NCI-H82 (cell line): ENCODE measurements around the gene LHPP.

Experiments
- DNase-seq: peaks from one replicate; lab custom pipeline; 2025; lab: John Stamatoyannopoulos, UW

The LHPP gene

DNA sequence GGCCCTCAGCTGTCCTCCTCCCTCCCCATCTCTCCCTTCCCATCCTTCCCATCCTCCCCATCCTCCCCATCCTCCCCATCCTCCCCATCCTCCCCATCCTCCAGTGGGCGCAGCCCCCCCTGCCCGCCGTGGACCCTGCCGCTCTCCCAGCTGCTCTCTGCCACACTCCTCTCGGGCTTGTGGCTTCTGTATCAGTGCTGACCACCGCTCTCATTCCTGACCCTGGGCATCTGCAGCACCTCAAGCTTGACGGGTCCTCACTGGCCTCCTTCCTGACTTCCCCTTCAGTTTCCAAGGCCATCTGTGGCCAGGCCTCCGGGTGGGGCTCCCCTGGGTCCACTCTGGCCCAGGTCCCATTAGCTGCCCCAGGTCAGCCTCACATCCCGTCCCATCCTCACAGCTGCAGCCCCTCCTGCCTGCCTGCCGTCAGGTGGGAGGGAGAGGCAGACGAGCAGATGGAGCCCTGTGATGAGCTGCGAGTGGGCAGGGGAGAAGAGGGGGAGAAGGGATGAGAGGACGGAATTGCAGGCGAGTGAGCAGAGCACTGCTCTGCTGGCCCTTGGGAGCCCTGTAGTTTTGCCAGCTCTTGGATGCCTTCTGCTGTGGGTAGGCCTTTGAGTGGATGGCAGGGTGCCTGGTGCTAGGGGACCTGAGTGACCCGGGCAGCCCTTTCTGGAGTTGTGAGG lies 35.7 kb downstream of the LHPP start:
- no peak for DNase-seq

- no peak for DNase-seq
Measured at GRCh38 chr10:124498056-124498455, 36.4 kb downstream of the LHPP start.

DNA sequence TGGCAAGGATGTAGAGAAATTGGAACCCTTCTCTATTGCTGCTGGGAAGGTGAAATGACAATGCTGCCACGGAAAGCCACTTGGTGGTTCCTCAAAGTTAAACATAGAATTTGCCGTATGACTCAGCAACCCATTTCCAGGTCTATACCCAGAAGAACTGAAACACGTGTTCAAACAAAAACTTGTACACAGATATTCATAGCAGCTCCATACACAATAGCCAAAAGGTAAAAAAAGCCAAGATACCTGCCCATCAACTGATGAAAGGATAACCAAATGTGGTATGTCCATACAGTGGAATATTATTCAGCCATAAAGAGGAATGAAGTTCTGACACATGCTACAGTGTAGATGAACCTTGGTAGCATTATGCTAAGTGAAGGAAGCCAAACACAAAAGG lies 39.1 kb downstream of the LHPP start:
- DNase-seq: no peak

DNA sequence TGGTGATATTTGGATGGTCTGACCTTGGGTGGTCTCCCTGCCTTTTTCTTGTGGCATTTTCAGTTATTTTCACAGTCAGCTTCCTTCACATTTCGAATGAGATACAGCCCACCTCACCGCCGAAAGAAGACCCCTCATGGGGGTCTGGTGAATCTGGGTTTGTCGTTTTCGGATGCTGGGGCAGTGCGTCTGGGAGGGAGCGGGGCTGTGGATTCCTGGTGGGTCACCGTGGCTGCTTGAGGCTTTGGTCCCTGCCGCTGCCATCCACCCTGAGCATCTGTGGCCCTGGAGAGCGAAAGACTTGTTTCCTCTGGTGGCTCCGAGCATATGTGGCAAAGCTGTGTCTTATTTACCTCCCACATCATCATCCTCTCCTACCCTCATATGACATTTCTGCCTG lies 43.1 kb downstream of the LHPP start:
- DNase-seq: no peak

DNA sequence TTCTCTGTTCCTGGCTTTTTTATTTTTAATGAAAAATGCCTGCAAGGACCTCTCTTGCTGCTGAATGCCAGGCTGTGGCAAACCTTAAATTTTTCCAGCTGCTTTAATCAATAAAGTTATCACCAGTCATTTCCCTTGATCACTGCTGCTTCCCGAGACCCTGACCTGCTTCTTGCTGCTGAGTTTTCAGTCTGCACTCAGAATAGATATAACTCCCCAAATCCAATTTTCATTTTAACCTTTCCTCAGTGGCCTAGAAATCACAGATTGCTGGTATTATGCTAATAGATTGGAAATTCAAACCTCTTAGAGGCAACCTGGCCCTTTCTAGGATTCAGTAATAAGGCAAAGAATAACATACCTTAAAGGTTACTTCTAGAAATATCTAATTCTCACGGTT lies 43.7 kb downstream of the LHPP start:
- DNase-seq: no peak

DNA sequence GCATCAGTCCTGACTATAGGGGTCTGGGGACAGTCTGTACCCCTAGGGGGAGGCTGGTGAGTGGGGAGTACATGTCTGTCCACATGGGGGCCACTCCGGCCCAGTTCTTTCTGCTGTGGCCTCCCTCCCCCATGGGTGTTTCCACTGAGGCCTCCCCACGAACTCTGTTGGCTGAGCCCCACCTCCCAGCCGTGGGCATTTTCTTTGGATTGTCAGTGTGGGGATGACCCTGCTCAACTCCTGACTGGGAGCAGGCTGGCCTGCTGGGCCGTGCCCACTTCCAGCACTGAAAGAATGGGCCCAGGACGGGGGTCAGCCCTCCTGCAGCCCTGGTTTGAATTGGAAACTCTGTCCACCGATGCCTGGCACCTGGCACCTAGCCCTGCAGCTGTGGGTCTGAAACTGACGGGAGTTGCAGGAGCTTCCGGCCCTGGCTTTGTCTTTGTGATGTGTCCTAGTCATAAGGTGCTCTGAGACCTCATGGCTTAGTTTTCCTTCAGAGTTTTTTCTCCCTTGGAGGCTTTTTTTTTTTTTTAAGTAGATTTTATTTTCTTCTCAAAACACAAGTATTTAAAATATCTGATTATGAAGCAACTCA lies 46.5 kb downstream of the LHPP start:
- no peak for DNase-seq

DNA sequence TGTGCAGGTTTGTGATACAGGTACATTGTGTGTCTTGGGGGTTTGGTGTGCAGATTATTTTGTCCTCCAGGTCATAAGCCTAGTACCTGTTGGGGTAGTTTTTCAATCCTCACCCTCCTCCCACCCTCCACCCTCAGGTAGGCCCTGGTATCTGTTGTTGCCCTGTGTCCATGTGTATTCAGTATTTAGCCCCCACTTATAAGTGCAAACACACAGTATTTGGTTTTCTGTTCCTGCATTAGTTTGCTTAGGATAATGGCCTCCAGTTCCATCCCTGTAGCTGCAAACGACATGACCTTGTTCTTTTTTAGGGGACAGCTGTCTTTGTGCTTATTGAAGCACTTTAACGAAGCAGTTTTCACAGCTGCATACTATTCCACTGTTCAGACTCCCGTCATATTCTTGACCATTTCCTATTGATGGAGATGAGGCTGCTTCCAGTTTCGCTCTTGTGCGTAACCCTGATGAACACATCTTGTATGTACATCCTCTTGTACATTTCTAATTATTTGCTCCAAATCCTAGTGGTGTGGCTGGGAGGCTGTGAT lies 47.4 kb downstream of the LHPP start:
- no peak for DNase-seq

GRCh38 chr10:124509880-124510632 lies 48.4 kb downstream of the LHPP start:
- no peak for DNase-seq

DNA sequence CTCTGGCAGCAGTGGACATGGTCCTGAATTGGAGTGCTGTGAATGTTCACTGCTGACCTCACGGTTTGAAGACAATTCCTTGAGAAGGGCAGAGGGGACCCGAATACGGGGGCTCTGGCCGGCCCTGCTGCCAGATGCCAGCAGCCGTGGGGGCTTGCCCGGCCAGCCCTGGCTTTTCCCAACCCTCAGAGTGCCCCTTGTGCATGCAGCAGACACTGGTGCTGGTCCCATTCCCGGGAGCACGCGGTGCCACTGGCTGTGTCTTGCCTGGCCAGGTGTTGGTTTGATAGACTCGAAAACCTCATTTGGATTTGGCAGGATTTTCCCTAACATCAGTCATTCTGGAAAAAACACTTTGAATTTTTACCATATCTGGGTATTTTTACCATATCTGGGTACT lies 49.1 kb downstream of the LHPP start:
- no peak for DNase-seq

DNA sequence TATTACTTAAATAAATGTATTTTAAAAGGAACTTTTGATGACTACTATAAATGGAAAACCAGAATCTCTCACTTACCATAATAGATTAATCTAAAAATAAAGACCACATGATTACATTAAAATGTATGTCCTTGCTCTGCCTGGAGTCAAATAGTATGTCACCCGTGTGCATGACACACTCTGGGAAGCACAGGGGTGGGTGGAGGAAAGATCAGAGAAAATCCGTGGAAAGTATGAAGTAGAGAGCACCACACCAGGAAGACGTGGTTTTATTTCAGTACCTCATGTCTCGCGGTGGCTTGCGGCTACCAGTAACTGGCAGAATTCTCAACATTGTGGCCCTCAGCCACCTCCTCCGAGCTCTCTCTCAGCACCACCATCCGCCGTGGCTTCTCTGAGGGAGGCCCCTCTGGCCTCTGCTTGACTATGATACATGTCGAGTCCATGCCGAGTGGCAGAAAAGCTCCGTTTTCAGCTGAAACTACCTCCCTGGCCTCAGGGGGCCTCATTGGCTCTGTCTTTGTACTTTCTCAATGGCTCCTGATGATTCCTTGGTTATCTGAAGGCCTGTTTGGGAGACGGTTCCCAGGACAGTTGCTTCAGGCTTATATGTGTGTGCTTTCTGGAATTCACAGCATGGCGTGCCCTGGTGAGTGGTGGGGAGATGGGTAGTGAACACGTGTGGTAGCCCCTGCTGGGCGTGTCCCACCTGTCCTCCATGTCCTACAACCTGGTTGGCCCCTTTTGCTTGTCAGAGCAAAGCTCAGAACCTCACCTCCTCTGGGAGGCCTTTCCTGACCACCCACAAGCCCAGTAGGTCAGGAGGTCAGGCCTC lies 49.8 kb downstream of the LHPP start:
- DNase-seq: no peak

- DNase-seq: no peak
Measured at GRCh38 chr10:124512040-124512428, 50.4 kb downstream of the LHPP start.

- DNase-seq: no peak
Measured at GRCh38 chr10:124512600-124512999, 51.0 kb downstream of the LHPP start.

DNA sequence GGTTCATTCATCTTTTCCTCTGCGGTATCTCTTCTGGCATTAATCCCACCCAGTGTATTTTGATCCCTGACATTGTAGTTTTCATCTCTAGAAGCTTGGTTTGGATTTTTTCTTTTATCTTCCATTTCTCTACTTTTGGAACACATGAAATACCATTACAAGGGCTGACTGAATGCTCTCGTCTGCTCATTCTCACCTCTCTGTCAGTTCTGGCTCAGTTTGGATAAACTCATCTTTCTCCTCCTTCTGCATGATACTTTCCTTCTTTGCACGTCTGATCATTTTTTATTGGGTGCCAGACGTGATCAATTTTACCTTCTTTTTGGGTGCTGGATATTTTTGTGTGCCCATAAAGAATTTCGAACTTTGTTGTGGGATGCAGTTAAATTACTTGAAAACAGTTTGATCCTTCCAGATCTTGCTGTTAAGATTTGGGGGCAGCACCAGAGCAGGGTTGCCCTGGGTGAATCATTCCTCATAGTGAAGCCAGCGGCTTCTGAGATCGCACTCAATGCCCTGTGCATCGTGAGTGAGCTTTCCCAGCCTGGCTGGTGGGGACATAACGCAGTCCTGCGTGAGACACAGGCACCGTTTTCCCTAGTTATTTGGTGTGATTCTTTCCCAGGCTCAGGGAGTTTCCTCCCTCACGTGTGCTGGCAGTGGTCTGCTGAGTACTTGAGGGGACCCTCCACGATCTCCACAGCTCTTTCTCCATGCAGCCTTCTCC lies 53.8 kb downstream of the LHPP start:
- DNase-seq: no peak

- no peak for DNase-seq
Measured at GRCh38 chr10:124516181-124516580, 54.6 kb downstream of the LHPP start.

DNA sequence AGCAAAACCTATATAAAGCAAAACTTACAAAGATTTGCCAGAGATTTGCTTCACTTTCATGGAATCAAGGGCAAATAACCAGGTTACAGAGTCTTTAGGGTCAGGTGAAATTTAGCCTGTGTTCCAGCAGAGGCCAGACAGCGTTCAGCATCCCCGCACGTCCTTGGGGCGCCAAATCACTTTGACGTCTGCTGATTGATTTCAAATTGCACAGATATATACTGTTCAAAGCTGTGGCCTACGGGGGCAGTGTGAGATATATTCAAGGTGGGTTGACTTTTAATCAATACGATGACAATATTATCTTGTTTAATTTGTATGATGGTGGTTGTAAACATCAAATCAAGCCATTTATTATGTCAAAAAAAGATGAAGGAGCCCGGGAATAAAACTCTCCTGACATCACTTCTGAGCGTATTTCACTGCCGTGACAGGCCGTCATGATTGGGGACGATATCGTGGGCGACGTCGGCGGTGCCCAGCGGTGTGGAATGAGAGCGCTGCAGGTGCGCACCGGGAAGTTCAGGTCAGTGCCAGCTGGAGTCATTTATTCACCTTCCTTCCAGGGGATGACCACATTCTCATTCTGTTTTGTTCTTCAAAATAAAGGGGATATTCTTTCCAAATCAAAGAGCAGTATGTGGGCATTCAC lies 55.2 kb downstream of the LHPP start:
- DNase-seq: no peak

GRCh38 chr10:124517461-124517860 lies 55.8 kb downstream of the LHPP start:
- no peak for DNase-seq

DNA sequence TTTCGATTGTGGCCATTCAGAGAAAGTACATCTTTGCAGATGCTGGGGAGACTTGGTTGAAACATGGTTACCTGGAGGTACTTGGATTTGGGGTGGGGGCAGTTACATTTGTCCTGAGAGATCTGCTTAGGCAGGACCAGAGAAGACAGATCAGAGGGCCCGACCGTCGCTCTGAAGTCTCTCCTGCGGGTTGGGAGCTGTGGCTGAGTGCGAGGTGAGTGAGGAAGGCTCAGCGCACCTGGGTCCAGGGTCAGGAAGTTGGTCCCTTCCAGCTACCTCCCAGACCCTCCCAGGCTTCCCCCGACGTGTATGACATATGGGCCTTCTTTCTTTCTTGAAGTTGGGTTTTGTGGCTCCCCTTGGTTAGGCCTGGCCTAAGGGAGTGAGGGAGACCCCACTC lies 56.3 kb downstream of the LHPP start:
- DNase-seq: no peak

DNA sequence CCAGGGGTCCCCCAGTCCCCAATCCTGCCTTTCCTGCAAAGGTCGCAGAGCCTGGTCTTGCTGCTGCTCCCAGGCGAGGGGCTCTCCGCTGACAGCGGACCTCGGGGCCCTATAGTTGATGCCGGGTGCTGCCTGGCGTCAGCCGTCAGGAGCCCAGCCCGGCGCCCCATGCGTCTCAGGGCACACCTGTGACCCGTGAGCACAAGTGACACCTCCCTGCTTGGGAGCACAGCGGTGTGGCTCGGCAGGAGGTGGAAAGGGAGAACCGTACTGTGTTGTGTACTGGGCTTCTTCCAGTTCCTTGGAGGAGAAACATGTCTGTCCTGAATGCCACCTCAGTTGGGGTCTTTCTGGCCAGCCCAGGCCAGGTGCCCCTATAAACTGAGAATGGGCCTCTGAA lies 56.7 kb downstream of the LHPP start:
- no peak for DNase-seq

DNA sequence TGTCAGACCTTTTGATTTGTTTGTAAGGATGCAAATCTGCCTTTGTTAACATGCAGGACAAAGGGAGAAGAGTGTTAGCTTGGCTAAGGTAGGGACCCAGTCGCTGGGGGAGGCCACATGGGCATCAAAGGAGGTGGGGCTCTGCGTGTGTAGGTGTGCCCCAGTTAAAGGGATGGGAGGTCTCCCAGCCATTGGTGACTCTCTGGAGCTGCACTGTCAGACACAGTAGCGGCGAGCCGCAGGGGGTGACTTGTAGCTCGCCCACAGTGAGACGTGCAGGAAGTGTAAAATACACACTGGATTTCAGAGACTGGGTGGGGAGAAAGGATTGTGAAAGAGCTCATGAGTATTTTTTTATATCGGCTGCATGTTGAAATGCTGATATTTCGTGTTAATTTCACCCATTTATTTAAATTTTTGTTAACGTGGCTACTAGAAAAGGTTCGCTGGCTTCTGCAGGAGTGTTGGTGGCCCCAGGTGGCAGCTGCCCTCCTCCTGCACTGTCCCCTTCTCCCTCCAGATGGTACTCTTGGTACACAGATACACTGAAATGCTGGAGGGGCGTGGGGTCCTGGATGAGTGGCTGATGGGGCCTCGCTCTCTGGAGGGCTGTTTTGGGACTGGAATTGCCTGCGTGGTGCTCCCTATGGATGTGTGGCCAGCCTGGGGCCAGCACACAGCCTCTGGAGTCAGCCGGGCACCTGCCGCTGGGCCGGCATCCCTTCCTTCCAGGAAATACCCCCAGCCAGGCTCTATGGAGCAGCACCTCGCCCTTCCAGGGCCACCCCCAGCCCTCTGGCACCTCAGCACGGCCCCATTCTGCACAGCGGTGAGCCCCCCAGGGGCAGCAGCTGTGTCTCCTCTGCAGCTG lies 59.2 kb downstream of the LHPP start:
- no peak for DNase-seq

GRCh38 chr10:124521429-124521871 lies 59.8 kb downstream of the LHPP start:
- DNase-seq: no peak
